ENCODE measurements around the gene CTNNA2. TPM values are rescaled to one million over a fixed set of nuclear protein-coding genes. Genes with fewer than 3 reads are reported as not detected.

The CTNNA2 gene
- 0.06 TPM for polyA plus RNA-seq (2013, experiment 1 of 2; ENCODE audit: insufficient read length)
- polyA plus RNA-seq (2013, experiment 2 of 2; ENCODE audit: insufficient read length): 0.69 TPM

DNA sequence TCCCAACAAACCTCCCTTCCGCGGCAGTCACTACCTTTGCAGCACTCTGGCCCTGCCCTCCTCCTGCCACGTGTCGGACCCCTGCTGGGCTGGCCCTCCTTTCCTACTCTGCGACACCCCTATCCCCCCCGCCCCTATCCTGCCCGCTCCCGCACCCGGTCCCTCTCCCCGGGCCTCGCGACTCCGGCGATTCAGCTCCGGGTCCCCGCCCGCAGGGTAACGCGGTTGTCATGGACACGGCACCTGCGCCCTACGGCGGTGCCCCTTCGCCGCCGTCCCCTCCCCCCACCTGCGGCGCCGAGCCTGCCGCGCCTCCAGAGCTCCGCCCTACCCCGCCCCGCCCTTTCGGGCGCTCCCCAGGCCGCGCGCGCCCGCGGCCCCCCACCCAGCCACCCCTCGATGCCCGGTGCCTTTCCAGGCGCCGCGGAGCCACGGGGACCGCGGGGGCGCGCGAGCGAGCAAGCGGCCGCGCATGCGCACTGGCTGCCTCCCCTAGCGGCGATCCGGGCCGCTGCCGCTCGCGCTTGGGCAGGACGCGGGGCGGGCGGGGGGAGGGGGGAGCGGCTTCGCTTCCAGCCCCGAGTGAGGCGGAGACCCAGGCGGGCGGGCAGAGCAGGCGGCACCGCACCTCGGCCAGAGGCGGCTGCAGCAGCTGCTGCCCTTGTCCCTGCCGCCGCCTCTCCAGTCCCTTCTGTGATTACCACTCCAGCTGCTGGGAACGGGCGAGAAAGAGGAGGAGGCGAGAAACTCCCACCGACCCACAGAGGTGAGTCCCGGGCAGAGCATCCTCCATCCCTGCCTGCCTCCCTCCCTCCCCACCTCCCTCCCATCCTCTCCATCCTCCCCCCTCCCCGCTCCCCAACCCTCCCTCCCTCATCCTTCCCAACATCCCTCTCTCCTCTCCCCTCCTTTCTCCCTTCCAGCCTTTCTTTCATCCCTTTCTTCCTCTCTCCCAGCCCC lies at the start of gene CTNNA2:
Gene CTNNA2 (plus strand): TSS at position 610 of the 960 bp plus-strand sequence.
- DNase-seq: peak; percentile 34

- DNase-seq: no peak
Measured at GRCh38 chr2:79487399-79487798, 25.5 kb upstream of the CTNNA2 start.

- peak; percentile 52 for DNase-seq
Measured at GRCh38 chr2:79511320-79511951, 1.4 kb upstream of the CTNNA2 start.

- DNase-seq: no peak
Measured at GRCh38 chr2:79513711-79514110, 860 bp downstream of the CTNNA2 start.

- no peak for DNase-seq
Measured at GRCh38 chr2:79529636-79530035, 16.8 kb downstream of the CTNNA2 start.

DNA sequence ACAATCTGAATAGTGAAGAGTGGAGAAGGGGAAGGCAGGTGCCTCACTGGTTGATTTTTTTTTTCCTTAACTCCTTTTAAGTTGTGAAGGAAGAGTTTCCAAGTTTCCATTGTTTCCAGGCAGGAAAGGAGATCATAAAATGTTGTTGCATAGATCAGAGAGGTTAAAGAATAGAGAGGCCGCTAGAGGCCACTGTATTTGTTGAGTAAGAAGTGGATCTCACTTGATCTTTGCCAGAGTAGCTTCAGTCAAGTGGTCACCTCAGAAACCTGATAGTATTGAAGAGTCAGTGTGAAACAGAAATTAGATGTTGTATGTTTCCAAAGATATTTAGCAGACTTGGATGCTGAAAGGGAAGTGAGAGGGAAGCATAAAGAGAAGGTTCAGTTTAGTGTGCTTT lies 17.6 kb downstream of the CTNNA2 start:
- DNase-seq: no peak

- no peak for DNase-seq
Measured at GRCh38 chr2:79547568-79547967, 34.7 kb downstream of the CTNNA2 start.

- no peak for DNase-seq
Measured at GRCh38 chr2:79552653-79553052, 39.8 kb downstream of the CTNNA2 start.

GRCh38 chr2:79554899-79555298 lies 42.0 kb downstream of the CTNNA2 start:
- DNase-seq: no peak

DNA sequence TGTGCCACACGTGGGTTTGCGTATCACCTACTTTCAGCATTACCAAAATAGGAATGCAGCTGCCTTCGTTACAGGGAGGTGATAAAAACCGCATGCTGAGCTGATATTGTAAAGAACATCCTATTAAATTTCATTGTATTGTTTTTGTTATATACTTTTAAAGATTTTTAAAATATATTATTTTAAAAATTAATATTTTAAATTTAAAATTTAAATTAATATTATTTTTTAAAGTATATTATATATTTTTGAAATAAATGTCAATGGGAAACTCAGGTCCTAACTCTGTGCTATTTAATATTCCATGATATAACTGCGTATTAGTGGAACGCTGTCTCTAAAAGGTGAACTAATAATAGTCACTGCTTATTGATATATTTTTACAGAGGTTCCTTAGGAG lies 51.2 kb downstream of the CTNNA2 start:
- no peak for DNase-seq

- no peak for DNase-seq
Measured at GRCh38 chr2:79569048-79569447, 56.2 kb downstream of the CTNNA2 start.

DNA sequence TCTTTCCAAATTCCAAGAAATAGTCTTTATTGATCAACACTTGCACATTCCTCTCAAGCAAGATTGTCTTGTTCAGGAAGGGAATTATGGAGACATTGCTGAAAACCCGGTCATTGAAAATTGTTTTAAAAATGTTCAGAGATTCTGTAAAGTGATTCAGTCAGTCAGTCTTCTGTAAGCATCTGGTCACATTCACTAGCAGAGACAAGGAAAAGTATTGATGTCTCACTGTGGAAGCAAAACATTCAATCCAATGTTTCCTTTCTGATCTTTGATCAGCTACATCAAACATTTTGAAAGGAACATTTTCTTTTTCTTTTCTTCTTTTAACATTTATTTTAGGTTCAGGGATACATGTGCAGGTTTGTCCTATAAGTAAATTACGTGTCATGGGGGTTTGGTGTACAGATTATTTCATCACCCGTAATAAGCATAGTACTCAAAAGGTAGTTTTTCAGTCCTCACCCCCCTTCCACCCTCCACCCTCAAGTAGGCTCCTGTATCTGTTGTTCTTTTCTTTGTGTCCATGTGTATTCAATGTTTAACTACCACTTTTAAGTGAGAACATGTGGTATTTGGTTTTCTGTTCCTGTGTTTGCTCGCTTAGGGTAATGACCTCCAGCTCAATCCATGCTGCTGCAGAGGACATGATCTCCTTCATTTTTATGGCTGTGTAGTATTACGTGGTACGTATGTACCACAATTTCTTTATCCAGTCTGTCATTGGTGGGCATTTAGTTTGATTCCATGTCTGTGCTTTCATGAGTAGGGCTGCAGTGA lies 61.2 kb downstream of the CTNNA2 start:
- no peak for DNase-seq

DNA sequence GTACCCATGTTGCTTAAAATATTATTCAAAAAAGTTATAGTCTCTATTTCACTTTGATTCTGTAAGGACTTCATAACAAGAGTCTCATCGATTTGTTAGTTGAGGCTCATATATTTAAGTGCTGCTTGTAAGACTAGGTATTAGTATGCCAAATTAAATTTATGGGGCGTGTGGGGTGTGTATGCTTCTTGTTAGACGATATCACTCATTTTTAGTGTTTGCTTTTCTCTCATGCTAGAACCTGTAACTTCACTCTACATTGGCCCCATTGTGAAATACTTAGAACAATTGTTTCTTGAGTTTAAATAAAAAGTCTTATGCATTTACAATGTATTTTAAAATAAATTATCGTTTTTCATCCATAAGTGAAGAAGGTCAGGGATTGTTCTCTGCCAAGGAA lies 63.6 kb downstream of the CTNNA2 start:
- DNase-seq: no peak

DNA sequence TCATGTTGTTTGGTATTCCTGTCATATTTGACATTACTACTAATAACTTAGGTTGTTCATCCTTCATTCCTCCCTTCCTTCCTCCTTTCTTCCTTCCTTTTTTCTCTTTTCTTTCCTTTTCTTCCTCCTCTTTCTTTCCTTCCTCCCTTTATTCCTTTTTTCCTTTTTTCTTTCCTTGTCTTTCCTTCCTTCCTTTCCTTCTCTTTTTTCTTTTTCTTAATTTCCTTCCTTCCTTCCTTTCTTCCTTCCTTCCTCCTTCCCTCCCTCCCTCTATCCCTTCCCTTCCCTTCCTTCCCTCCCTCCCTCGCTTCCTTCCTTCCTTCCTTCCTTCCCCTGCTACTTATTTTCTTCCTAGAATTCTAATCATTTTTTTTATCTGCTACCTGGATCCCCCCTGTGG lies 66.1 kb downstream of the CTNNA2 start:
- no peak for DNase-seq

DNA sequence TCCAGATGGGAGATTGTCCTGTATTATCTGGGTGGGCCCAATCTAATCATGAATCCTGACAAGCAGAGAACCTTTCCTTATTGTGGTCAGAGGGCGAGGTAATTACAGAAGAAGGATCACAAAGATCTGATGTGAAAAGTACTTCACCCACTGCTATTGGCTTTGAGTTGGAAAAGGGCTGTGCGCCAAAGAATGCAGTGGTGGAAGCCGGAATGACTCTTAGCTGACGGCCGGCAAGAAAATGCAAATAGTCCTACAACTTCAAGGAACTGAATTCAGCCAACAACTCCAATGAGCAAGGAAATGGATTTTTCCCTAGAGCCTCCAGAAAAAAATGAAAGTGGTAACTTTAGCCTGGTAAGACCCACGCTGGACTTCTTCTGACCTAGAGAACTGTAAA lies 67.3 kb downstream of the CTNNA2 start:
- no peak for DNase-seq

DNA sequence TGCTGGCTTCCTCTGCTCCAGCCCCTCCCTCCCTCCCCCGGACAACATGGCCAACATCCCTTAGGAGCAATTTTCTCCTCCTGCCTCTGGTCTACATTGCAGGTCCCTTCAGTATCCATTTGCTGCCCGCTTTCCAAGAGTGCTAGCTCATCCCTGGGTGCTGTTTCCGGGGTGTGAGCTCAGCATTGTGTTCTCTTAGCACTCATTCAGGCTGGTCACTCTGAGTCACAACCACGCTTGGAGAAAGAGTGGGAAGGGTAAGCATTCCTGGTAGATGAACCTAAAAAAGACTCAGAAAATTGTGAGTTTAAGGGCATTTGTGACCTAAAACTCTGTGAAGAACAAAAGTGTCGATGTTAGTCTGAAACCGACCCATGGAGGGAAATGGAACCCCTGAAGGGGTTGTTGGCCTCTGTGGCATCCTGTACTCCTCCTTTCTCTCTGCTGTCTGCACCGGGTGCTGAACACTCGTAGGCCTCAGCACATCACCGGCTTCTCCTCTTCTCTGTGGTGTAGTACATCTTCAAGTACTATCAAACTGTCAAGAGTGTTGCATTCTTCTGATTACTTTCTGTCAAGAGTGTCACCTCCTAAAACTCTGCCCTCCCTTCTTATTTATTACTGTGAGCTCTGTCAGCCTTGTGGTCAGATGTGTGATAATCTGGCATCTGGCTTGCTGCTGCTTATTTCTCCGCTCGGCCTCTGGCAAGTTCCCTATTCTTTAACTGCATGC lies 73.0 kb downstream of the CTNNA2 start:
- DNase-seq: peak; percentile 4

GRCh38 chr2:79591281-79591680 lies 78.4 kb downstream of the CTNNA2 start:
- no peak for DNase-seq

GRCh38 chr2:79593237-79593867 lies 80.5 kb downstream of the CTNNA2 start:
- no peak for DNase-seq

- DNase-seq: no peak
Measured at GRCh38 chr2:79596403-79596802, 83.6 kb downstream of the CTNNA2 start.

DNA sequence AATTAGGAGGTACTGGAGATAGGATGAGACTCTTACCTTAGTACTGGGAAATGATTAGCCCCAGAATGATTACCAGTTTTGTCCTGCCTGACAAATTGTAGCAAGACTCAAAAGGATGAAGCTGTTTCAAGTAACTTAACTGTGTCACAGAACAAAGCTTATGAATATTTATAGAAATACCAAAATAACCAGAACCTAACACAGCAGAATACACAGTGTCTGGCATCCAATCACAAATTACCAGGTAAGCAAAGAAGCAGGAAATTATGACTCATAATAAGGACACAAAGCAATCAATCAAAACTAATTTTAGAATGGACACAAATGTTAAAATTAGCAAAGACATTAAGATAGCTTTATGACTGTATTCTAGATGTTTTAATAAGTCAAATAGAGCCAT lies 91.9 kb downstream of the CTNNA2 start:
- DNase-seq: no peak

GRCh38 chr2:79611448-79612016 lies 98.7 kb downstream of the CTNNA2 start:
- no peak for DNase-seq
